Measurements from ENCODE around the gene CFD. TPM values are rescaled to one million over a fixed set of nuclear protein-coding genes. Genes with fewer than 3 reads are reported as not detected.

CFD gene
- total and polyA plus RNA-seq, 8 donors: 2.5 to 48.8 (median 15.0) TPM

DNA sequence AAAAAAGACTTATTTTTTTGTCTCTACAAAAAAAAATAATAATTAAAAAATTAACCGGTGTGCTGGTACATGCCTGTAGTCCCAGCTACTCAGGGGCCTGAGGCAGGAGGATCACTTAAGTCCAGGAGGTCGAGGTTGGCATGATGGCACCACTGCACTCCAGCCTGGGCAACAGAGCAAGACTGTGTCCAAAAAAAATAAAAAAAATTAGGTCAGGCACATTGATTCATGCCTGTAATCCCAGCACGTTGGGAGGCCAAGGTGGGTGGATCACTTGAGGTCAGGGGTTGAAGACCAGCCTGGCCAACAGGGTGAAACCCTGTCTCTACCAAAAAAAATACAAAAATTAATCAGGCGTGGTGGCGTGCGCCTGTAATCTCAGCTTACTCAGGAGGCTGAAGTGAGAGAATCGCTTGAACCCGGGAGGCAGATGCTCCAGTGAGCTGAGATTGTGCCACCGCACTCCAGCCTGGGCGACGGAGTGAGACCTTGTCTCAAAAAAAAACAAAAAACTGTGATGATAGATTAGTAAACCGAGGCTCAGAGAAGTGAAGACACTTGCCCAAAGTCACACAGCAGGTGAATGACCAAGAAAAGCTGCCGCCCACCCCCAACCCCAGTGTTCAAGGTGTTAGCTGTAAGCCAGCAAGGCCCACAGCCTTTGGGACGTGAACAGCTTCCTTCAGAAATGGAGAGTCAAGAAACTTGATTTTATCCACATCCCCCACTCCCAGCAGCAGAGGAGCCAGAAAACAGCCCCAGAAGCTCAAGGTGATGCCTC lies 43.2 kb downstream of the CFD start:
- intact Hi-C loops (cut with DNase I): no loop called here
- no peaks in the 10 kb centered on the region for H3K9me3 ChIP-seq
- WGBS, 2 donors: 74 to 75% methylated on average over 14 of the region's 14 CpGs
- ATAC-seq: no peak
- no peak overlapping the region for H3K4me3 ChIP-seq
- H3K27ac ChIP-seq: peak overlapping the region in 2 of 4 donors; percentile 19 to 64
- TF ChIP-seq, protein P1, sequence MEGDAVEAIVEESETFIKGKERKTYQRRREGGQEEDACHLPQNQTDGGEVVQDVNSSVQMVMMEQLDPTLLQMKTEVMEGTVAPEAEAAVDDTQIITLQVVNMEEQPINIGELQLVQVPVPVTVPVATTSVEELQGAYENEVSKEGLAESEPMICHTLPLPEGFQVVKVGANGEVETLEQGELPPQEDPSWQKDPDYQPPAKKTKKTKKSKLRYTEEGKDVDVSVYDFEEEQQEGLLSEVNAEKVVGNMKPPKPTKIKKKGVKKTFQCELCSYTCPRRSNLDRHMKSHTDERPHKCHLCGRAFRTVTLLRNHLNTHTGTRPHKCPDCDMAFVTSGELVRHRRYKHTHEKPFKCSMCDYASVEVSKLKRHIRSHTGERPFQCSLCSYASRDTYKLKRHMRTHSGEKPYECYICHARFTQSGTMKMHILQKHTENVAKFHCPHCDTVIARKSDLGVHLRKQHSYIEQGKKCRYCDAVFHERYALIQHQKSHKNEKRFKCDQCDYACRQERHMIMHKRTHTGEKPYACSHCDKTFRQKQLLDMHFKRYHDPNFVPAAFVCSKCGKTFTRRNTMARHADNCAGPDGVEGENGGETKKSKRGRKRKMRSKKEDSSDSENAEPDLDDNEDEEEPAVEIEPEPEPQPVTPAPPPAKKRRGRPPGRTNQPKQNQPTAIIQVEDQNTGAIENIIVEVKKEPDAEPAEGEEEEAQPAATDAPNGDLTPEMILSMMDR (IDR thresholded peaks at IDR 0.05): no peak
- no peak for FAIRE-seq
- H3K27me3 ChIP-seq: no peaks in the 10 kb centered on the region
- H3K4me1 ChIP-seq: no peaks in the 10 kb centered on the region
- no peak for DNase-seq
- H3K36me3 ChIP-seq: peaks cover 0 to 5% (median 3%) of the 10 kb centered on the region in 3 donors

DNA sequence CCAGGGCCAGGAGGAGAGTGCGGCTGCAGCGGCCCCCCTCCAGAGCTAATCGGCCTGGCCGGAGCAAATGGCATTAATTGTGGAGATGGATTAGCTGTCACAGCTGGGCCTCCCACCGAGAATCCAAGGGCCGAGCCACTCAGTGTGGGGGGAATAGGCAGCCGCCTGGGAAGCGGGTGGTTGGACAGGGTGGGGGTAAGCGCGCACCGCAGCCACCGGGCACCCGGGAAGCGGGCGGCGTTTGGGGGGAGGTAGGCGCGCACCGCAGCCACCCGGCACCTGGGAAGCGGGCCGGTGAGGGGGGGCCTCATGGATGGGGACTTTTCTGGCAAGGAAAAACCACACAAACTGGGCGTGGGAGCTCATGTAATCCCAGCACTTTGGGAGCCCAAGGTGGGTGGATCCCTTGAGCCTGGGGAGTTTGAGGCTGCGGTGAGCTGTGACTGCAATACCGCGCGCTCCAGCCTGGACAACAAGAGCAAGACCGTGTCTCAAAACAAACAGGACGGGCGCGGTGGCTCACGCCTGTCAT lies 43.9 kb downstream of the CFD start:
- TF ChIP-seq, protein P1 (IDR thresholded peaks at IDR 0.05): no peak
- peaks cover 0 to 1% (median 0%) of the 10 kb centered on the region in 3 donors for H3K4me1 ChIP-seq
- intact Hi-C loops (cut with DNase I): no loop called here
- H3K36me3 ChIP-seq: peaks cover 0 to 5% (median 3%) of the 10 kb centered on the region in 3 donors
- no peak overlapping the region for H3K4me3 ChIP-seq
- peak overlapping the region; percentile 42 to 65 (median 60) for H3K27ac ChIP-seq
- no peaks in the 10 kb centered on the region for H3K27me3 ChIP-seq
- FAIRE-seq (no peak), ATAC-seq (peak; percentile 53 to 81 (median 76)), DNase-seq (peak in 4 of 6 donors; percentile 66 to 84 (median 72))
- WGBS, 2 donors: 60 to 67% methylated on average over 31 to 32 of the region's 32 CpGs
- no peaks in the 10 kb centered on the region for H3K9me3 ChIP-seq

DNA sequence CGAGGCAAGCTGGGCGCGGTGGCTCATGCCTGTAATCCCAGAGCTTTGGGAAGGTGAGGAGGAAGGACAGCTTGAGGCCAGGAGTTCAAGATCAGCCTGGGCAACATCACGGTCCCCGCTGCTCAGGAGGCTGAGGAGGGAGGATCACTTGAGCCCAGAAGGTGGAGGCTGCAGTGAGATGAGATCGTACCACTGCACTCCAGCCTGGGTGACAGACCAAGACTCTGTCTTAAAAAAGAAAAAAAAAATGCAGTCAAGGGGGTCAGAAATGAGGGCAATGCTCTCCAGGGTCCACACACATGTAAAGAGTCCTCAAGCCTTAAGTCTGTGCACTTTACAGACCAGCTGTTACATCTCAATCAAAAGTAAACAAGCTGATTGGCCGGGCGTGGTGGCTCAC lies 45.1 kb downstream of the CFD start:
- 92% methylated on average over 8 of the region's 8 CpGs for WGBS, 2 donors
- TF ChIP-seq, protein P1 (IDR thresholded peaks at IDR 0.05): no peak
- Histone ChIP-seq H3K9me3 (no peaks in the 10 kb centered on the region), H3K27ac (peak overlapping the region in 1 of 4 donors; percentile 65), H3K36me3 (peaks cover 0 to 3% (median 0%) of the 10 kb centered on the region in 3 donors), H3K4me1 (peaks cover 0 to 10% (median 0%) of the 10 kb centered on the region in 3 donors), H3K4me3 (no peak overlapping the region), H3K27me3 (no peaks in the 10 kb centered on the region)
- ATAC-seq: no peak
- no peak for FAIRE-seq
- intact Hi-C loops (cut with DNase I): no loop called here
- DNase-seq: no peak

DNA sequence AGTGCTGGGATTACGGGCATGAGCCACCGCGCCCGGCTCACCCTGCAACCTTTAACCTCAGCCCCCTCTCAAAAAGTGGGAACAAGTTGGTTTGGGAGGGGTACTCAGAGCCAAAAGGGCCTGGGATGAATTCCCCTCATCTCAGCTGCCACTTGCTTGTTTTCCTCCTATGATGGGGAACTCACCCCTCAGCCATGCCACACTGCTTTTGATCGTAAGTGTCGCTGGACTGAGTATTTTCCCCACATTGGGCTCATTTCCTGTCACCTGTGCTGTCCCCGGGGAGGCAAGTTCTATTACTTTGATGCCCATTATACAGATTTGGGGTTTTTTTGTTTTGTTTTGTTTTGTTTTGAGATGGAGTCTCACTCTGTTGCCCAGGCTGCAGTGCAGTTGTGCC lies 47.0 kb downstream of the CFD start:
- TF ChIP-seq, protein P1 (IDR thresholded peaks at IDR 0.05): no peak
- WGBS, 2 donors: 97 to 98% methylated on average over 7 of the region's 7 CpGs
- Histone ChIP-seq H3K27me3 (no peaks in the 10 kb centered on the region), H3K4me3 (no peak overlapping the region), H3K4me1 (peaks cover 0 to 17% (median 0%) of the 10 kb centered on the region in 3 donors), H3K36me3 (no peaks in the 10 kb centered on the region), H3K9me3 (no peaks in the 10 kb centered on the region), H3K27ac (no peak overlapping the region)
- FAIRE-seq: no peak
- DNase-seq: no peak
- no peak for ATAC-seq
- intact Hi-C loops (cut with DNase I): loop anchor here in 1 of 3 donors (5.0 kb wide), 1 partner anchor 39 kb away; no protein-coding TSS in a partner anchor

Measured in pancreas (tissue), 10 donors.